Measurements from ENCODE around the gene CARF. TPM values are rescaled to one million over a fixed set of nuclear protein-coding genes. Genes with fewer than 3 reads are reported as not detected.
A peak's percentile ranks its signal among the peaks of the same experiment; 100 is the strongest.
"Not testable (repeated sequence)": the region's sequence is repeated elsewhere in the genome, so short reads cannot be mapped to it uniquely, and the experiment has no call there.

Gene CARF
- total RNA-seq, 1 experiment from 2014 or later: 5.8 TPM

GRCh38 chr2:202989749-202990148, 77.7 kb downstream of the CARF start:
- CTCF ChIA-PET: no interaction called here

GRCh38 chr2:202990501-202990900, 78.4 kb downstream of the CARF start:
- BruUV-seq (replicated peaks): no TSS peak
- no peak overlapping the region for H3K27ac Mint-ChIP-seq (ENCODE audit: unreplicated experiment)
- H3K9me3 Mint-ChIP-seq (ENCODE audit: low read depth, unreplicated experiment): peaks cover 2% of the 10 kb centered on the region
- CTCF ChIA-PET: no interaction called here
- no peaks in the 10 kb centered on the region for H3K36me3 Mint-ChIP-seq (ENCODE audit: insufficient read depth, unreplicated experiment)
- no peaks in the 10 kb centered on the region for H3K4me1 Mint-ChIP-seq (ENCODE audit: low read depth, unreplicated experiment)
- intact Hi-C loops (cut with micrococcal nuclease; ENCODE audit: unreplicated experiment): no loop called here
- TF ChIP-seq CTCF (IDR thresholded peaks at IDR 0.05; ENCODE audit: unreplicated experiment): no peak
- no peak for DNase-seq
- no peak overlapping the region for H3K4me3 Mint-ChIP-seq (ENCODE audit: low read depth, unreplicated experiment)
- H3K27me3 Mint-ChIP-seq (ENCODE audit: unreplicated experiment): no peaks in the 10 kb centered on the region

More at GRCh38 chr2:202989749-202990148, 77.7 kb downstream of the CARF start:
- BruUV-seq (replicated peaks): no TSS peak
- no peak for TF ChIP-seq CTCF (IDR thresholded peaks at IDR 0.05; ENCODE audit: unreplicated experiment)
- no peaks in the 10 kb centered on the region for H3K27me3 Mint-ChIP-seq (ENCODE audit: unreplicated experiment)
- intact Hi-C loops (cut with micrococcal nuclease; ENCODE audit: unreplicated experiment): loop anchor here (1.0 kb wide), 1 partner anchor 18 kb away; no protein-coding TSS in a partner anchor
- no peaks in the 10 kb centered on the region for H3K36me3 Mint-ChIP-seq (ENCODE audit: insufficient read depth, unreplicated experiment)
- no peaks in the 10 kb centered on the region for H3K4me1 Mint-ChIP-seq (ENCODE audit: low read depth, unreplicated experiment)
- no peaks in the 10 kb centered on the region for H3K9me3 Mint-ChIP-seq (ENCODE audit: low read depth, unreplicated experiment)
- DNase-seq: no peak
- H3K27ac Mint-ChIP-seq (ENCODE audit: unreplicated experiment): no peak overlapping the region
- no peak overlapping the region for H3K4me3 Mint-ChIP-seq (ENCODE audit: low read depth, unreplicated experiment)

DNA sequence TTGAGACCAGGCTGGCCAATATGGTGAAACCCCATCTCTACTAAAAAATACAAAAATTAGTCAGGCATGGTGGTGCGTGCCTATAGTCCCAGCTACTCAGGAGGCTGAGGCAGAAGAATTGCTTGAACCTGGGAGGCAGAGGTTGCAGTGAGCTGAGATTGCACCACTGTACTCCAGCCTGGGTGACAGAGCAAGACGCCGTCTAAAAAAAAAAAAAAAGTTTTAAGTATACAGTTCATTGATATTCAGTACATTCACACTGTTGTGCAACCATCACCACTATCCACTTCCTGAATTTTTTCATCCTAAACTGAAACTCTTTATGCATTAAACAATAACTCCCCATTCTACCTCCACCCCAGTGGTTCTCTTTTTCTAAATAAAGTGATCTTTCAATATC, 85.0 kb downstream of the CARF start:
- H3K27ac Mint-ChIP-seq (ENCODE audit: unreplicated experiment); BruUV-seq (replicated peaks); DNase-seq; H3K27me3 Mint-ChIP-seq (ENCODE audit: unreplicated experiment); CTCF ChIA-PET; intact Hi-C loops (cut with micrococcal nuclease; ENCODE audit: unreplicated experiment); H3K4me3 Mint-ChIP-seq (ENCODE audit: low read depth, unreplicated experiment); H3K36me3 Mint-ChIP-seq (ENCODE audit: insufficient read depth, unreplicated experiment); H3K9me3 Mint-ChIP-seq (ENCODE audit: low read depth, unreplicated experiment): not testable (repeated sequence)
- H3K4me1 Mint-ChIP-seq (ENCODE audit: low read depth, unreplicated experiment): peaks cover 13% of the 10 kb centered on the region

DNA sequence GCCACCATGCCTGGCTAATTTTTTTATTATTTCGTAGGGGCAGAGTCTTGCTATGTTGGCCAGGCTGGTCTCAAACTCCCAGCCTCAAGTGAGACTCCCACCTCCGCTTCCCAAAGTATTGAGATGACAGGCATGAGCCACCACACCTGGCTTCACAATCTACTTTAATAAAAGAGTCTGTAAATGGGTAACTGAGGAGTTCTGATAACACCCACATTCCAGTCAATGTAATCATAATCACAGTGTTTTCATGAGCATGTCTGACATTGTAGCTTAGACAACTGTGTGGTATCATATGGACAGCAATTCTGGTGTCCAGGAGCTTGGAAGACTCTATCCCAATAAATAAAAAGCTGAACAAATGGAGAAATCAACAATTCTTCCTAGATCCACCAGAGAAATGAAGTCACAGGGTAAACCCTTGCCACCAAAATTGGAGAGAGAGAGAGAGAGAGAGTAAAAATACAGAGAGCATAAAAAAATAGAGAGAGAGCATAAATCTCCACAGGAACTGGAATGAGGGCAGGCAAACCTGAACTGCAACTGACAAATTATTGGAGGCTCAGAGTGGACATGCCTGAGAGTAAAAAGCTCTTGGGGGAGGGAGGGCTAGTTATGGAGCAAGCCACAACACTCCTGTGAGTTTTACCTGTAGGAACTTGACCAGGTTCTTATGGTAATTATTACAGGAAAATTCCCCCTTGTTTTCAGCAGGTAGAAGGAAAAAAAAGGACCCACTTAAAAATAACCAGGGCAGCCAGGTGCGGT, 90.2 kb downstream of the CARF start:
- Mint-ChIP-seq H3K9me3 (ENCODE audit: low read depth, unreplicated experiment) (no peaks in the 10 kb centered on the region), H3K27me3 (ENCODE audit: unreplicated experiment) (no peaks in the 10 kb centered on the region), H3K4me3 (ENCODE audit: low read depth, unreplicated experiment) (peak overlapping the region; percentile 10), H3K36me3 (ENCODE audit: insufficient read depth, unreplicated experiment) (peaks cover 5% of the 10 kb centered on the region), H3K27ac (ENCODE audit: unreplicated experiment) (peak overlapping the region; percentile 68), H3K4me1 (ENCODE audit: low read depth, unreplicated experiment) (peaks cover 18% of the 10 kb centered on the region)
- CTCF ChIA-PET: interaction anchor here (0.6 kb wide), 1 partner anchor 32 kb away, joined by 5 read pairs; no protein-coding TSS in a partner anchor
- intact Hi-C loops (cut with micrococcal nuclease; ENCODE audit: unreplicated experiment): loop anchor here (1.0 kb wide), 1 partner anchor 33 kb away; no protein-coding TSS in a partner anchor
- peak; percentile 60 for DNase-seq
- TF ChIP-seq CTCF (IDR thresholded peaks at IDR 0.05; ENCODE audit: unreplicated experiment): no peak
- BruUV-seq (replicated peaks): no TSS peak

DNA sequence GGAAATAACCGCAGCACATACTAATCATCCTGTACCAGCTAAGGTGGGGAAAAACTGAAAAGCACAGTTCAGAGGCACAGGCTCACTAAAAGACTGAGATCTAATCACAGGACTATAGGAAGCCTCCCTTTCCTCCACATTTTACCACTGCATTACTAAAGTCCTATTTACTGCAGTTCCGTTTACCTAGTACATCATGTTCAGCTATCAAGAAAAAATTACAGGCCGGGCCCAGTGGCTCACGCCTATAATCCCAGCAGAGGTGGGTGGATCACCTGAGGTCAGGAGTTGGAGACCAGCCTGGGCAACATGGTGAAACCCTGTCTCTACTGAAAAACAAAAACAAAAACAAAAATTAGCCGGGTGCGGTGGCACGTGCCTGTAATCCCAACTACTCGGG, 91.6 kb downstream of the CARF start:
- H3K4me1 Mint-ChIP-seq (ENCODE audit: low read depth, unreplicated experiment): peaks cover 18% of the 10 kb centered on the region
- H3K4me3 Mint-ChIP-seq (ENCODE audit: low read depth, unreplicated experiment): no peak overlapping the region
- H3K9me3 Mint-ChIP-seq (ENCODE audit: low read depth, unreplicated experiment): no peaks in the 10 kb centered on the region
- CTCF ChIA-PET: interaction anchor here (0.7 kb wide), 1 partner anchor 178 kb away, joined by 4 read pairs; no protein-coding TSS in a partner anchor
- BruUV-seq (replicated peaks): no TSS peak
- intact Hi-C loops (cut with micrococcal nuclease; ENCODE audit: unreplicated experiment): no loop called here
- no peak overlapping the region for H3K27ac Mint-ChIP-seq (ENCODE audit: unreplicated experiment)
- no peaks in the 10 kb centered on the region for H3K27me3 Mint-ChIP-seq (ENCODE audit: unreplicated experiment)
- no peak for DNase-seq
- peaks cover 5% of the 10 kb centered on the region for H3K36me3 Mint-ChIP-seq (ENCODE audit: insufficient read depth, unreplicated experiment)
- TF ChIP-seq CTCF (IDR thresholded peaks at IDR 0.05; ENCODE audit: unreplicated experiment): no peak
